Calu3 (cell line): ENCODE results near the gene CDCP2. TPM values are rescaled to one million over a fixed set of nuclear protein-coding genes. Genes with fewer than 3 reads are reported as not detected.

Experiments
- BruUV-seq: library from RNA; stranded (reverse); fragments of 400-500 nt; replicated peaks from 2 replicates; lab custom pipeline; 2021; lab: Mats Ljungman, UMichigan
- CTCF ChIA-PET: fragments of 300-600 bp; sonication (Branson Sonifier 250); formaldehyde crosslinking; loops from one replicate; lab custom pipeline; 2022; ENCODE audit warnings: antibody characterized with exemption; lab: Charles Lee
- DNase-seq: peaks from one replicate; pipeline ENCODE4 v3.0.0; 2022
- H3K27ac Mint-ChIP-seq: one replicate; pipeline ENCODE4 v1.8.0; 2022; ENCODE audit warnings: mixed read lengths; ENCODE audit not compliant: unreplicated experiment
- H3K27me3 Mint-ChIP-seq: one replicate; pipeline ENCODE4 v1.8.0; 2022; ENCODE audit warnings: mixed read lengths; ENCODE audit not compliant: unreplicated experiment
- H3K36me3 Mint-ChIP-seq: one replicate; pipeline ENCODE4 v1.8.0; 2022; ENCODE audit warnings: mild to moderate bottlenecking, moderate library complexity, mixed read lengths; ENCODE audit not compliant: insufficient read depth, unreplicated experiment
- H3K4me1 Mint-ChIP-seq: one replicate; pipeline ENCODE4 v1.8.0; 2022; ENCODE audit warnings: mild to moderate bottlenecking, low read depth, mixed read lengths; ENCODE audit not compliant: unreplicated experiment
- H3K4me3 Mint-ChIP-seq: one replicate; pipeline ENCODE4 v1.8.0; 2022; ENCODE audit warnings: mild to moderate bottlenecking, low read depth, moderate library complexity, mixed read lengths; ENCODE audit not compliant: unreplicated experiment
- H3K9me3 Mint-ChIP-seq: one replicate; pipeline ENCODE4 v1.8.0; 2022; ENCODE audit warnings: low read depth, mixed read lengths; ENCODE audit not compliant: unreplicated experiment
- CTCF ChIP-seq: fragments of 200-600 bp; IDR thresholded peaks from one replicate; pipeline ENCODE4 v1.8.0; 2022; ENCODE audit warnings: antibody characterized with exemption; ENCODE audit not compliant: unreplicated experiment
- intact Hi-C: fragments of 100-400 bp; cut with micrococcal nuclease; formaldehyde crosslinking; loops from one replicate; pipeline ENCODE4 v1.10.0; 2022; ENCODE audit not compliant: unreplicated experiment
- total RNA-seq: library from RNA; stranded (reverse); gene quantifications from 2 replicates; pipeline ENCODE4 v1.2.3, GENCODE V29; 2022

Gene CDCP2
- total RNA-seq, 1 experiment from 2014 or later, result not detected

- H3K36me3 Mint-ChIP-seq, result no peaks in the 10 kb centered on the region
- no peaks in the 10 kb centered on the region for H3K9me3 Mint-ChIP-seq
- TF ChIP-seq CTCF, result no peak
- H3K27ac Mint-ChIP-seq, result no peak overlapping the region
- DNase-seq, result no peak
- no TSS peak for BruUV-seq
- CTCF ChIA-PET, result interaction anchor here (0.6 kb wide), 1 partner anchor 34 kb away, joined by 4 read pairs; no protein-coding TSS in a partner anchor
- intact Hi-C loops, result no loop called here
- no peaks in the 10 kb centered on the region for H3K27me3 Mint-ChIP-seq
- no peak overlapping the region for H3K4me3 Mint-ChIP-seq
- H3K4me1 Mint-ChIP-seq, result no peaks in the 10 kb centered on the region
Observed at GRCh38 chr1:54172614-54173599, 20.1 kb upstream of the CDCP2 start.

GRCh38 chr1:54171606-54172005 lies 18.8 kb upstream of the CDCP2 start:
- Mint-ChIP-seq H3K4me3 (no peak overlapping the region), H3K36me3 (no peaks in the 10 kb centered on the region), H3K27ac (no peak overlapping the region), H3K27me3 (no peaks in the 10 kb centered on the region), H3K9me3 (no peaks in the 10 kb centered on the region), H3K4me1 (no peaks in the 10 kb centered on the region)
- BruUV-seq, result no TSS peak
- intact Hi-C loops, result no loop called here
- no peak for DNase-seq
- no peak for TF ChIP-seq CTCF
- CTCF ChIA-PET, result interaction anchor here (0.6 to 0.7 kb wide), 2 partner anchors 25 to 50 kb away, joined by 5 to 9 read pairs; no protein-coding TSS in a partner anchor

- DNase-seq, result no peak
- intact Hi-C loops, result no loop called here
- no peak for TF ChIP-seq CTCF
- Mint-ChIP-seq H3K4me3 (no peak overlapping the region), H3K27ac (no peak overlapping the region), H3K27me3 (no peaks in the 10 kb centered on the region), H3K9me3 (no peaks in the 10 kb centered on the region), H3K36me3 (no peaks in the 10 kb centered on the region), H3K4me1 (no peaks in the 10 kb centered on the region)
- no TSS peak for BruUV-seq
- CTCF ChIA-PET, result interaction anchor here (0.6 kb wide), 1 partner anchor 24 kb away, joined by 9 read pairs; no protein-coding TSS in a partner anchor
Observed at GRCh38 chr1:54171016-54171415, 18.2 kb upstream of the CDCP2 start.

- intact Hi-C loops, result no loop called here
- no TSS peak for BruUV-seq
- Mint-ChIP-seq H3K4me1 (no peaks in the 10 kb centered on the region), H3K4me3 (no peak overlapping the region), H3K27me3 (no peaks in the 10 kb centered on the region), H3K9me3 (no peaks in the 10 kb centered on the region), H3K27ac (no peak overlapping the region), H3K36me3 (no peaks in the 10 kb centered on the region)
- DNase-seq, result no peak
- CTCF ChIA-PET, result no interaction called here
- TF ChIP-seq CTCF, result no peak
Observed at GRCh38 chr1:54169068-54169467, 16.3 kb upstream of the CDCP2 start.
